ENCODE data around the gene SPOCK1.
"Not testable (repeated sequence)": the region's sequence is repeated elsewhere in the genome, so short reads cannot be mapped to it uniquely, and the experiment has no call there.

Gene SPOCK1

DNA sequence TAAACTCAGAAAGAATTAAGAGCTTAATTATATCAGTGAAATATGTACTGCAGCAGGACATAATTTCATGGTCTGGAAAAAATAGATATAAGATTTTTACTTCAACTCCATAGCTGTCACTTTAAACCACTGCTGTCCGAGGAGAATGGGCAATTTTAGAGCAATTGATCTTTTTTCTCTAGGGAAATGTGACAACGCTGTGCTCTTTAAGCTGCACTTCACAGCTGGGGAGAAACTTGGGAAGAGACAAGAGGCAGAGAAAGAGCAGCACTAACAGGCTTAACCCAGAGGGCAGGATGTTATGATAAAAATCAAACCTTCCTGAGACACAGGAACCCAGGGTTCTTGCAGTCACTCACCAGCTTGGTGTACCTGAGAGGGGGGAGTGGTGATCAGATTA is 92.0 kb downstream of the SPOCK1 start:
- no peaks in the 10 kb centered on the region for H3K36me3 Mint-ChIP-seq
- H3K27ac Mint-ChIP-seq: no peak overlapping the region
- no peaks in the 10 kb centered on the region for H3K27me3 Mint-ChIP-seq
- no peaks in the 10 kb centered on the region for H3K4me1 Mint-ChIP-seq
- no peaks in the 10 kb centered on the region for H3K9me3 Mint-ChIP-seq
- CTCF ChIA-PET: interaction anchor here (0.8 kb wide), 1 partner anchor 17 kb away, joined by 3 read pairs; no protein-coding TSS in a partner anchor
- DNase-seq: no peak
- H3K4me3 Mint-ChIP-seq: no peak overlapping the region

DNA sequence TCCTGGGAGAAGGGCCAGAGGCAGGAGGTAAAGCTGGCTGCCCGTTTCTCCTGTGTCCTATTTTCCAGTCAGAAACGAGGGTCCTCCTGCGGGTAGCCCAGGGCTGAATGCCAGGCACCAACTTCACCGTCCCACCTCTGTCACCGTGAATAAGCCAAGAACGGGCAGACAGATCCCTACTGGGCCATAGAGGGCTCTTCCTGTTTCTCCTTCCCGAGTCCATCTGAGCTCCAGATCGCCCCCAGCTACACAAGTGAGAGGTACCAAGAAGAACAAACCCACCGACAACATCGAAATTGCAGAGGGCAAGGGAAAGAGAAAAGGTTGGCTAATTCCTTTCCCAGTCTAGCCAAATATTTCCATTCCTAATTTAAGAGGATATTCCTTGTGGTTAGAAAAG is 93.7 kb downstream of the SPOCK1 start:
- H3K4me3 Mint-ChIP-seq: no peak overlapping the region

DNA sequence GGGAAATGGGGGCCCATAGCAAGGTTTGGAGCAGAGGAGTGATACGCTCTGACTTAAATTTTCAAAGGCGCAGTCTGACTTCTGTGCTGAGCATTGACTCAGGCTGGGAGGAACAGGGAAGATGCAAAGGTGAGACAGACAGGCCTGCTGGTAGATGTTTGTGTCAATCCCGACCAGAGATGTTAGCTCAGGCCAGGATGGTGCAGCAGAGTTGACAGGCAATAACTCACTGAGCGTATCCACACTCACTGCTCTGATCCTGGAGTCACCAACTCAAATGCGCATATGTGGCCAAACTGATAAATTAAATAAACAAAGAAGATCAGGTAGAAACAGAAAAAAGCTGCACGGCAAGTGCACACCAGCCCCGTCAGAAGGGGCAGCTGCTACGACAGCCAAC is 95.3 kb downstream of the SPOCK1 start:
- H3K4me1 Mint-ChIP-seq: no peaks in the 10 kb centered on the region
- H3K4me3 Mint-ChIP-seq: no peak overlapping the region
- no peaks in the 10 kb centered on the region for H3K36me3 Mint-ChIP-seq
- DNase-seq: no peak
- no peaks in the 10 kb centered on the region for H3K27me3 Mint-ChIP-seq
- H3K9me3 Mint-ChIP-seq: no peaks in the 10 kb centered on the region
- CTCF ChIA-PET: no interaction called here
- H3K27ac Mint-ChIP-seq: no peak overlapping the region

More for the DNA sequence above, 93.7 kb downstream of the SPOCK1 start:
- Mint-ChIP-seq H3K4me1 (no peaks in the 10 kb centered on the region), H3K27me3 (no peaks in the 10 kb centered on the region), H3K9me3 (no peaks in the 10 kb centered on the region), H3K36me3 (no peaks in the 10 kb centered on the region), H3K27ac (no peak overlapping the region)
- CTCF ChIA-PET: no interaction called here
- DNase-seq: no peak

DNA sequence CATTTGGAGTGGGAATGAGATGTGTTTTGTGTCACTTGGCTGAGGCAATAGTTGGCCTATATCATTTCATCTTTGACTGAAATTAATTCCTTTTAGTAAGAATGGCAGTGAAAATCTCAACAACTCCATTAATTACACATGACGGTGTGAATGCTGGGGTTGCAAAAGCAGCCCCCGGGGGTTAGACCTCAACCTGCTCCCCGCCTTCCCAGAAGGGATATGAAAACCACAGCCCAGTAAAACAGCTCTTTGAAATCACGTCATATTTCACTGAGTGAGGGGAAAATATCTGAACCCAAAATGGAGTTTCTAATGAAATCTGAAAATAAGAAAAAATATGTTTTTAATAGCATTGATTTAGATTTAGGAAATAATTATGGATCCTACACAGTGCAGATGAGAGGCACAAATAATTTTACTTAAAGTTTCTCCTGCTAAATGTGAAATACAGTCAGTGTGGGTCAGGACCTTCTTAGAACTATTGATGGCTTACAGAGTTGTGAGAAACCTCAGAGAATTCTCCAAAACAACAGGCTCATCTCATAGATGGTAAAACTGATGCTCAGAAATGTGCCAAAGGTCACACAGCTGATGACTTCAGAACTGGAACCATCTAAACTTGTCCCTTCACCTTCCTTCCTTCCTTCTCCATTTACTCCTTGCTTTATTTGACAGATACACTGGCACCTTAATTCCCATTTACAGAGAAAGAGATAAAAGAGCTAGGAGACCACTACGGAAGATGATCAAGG is 96.5 kb downstream of the SPOCK1 start:
- no peak overlapping the region for H3K4me3 Mint-ChIP-seq
- H3K27me3 Mint-ChIP-seq: no peaks in the 10 kb centered on the region
- no peak overlapping the region for H3K27ac Mint-ChIP-seq
- DNase-seq: no peak
- H3K36me3 Mint-ChIP-seq: no peaks in the 10 kb centered on the region
- no peaks in the 10 kb centered on the region for H3K9me3 Mint-ChIP-seq
- H3K4me1 Mint-ChIP-seq: no peaks in the 10 kb centered on the region
- CTCF ChIA-PET: no interaction called here

DNA sequence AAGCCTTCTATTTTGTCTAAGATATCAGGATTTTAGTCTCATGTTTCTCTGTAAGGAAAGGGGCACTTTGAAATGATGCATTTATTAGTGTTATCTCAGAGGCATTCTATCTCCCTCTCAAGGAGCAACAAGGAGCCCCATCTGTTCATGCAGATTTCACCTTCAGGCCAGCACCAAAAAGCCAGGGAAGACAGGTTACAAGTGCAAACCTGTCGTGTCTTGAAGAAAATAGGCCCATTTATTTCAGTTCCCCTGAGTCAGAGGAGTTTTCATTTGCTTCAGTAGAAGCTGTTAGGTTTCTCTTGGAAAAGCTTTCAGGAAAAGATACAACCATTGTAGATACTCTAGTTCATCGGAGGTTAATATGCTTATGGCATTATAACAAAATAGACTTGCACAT is 97.2 kb downstream of the SPOCK1 start:
- Mint-ChIP-seq H3K27me3 (no peaks in the 10 kb centered on the region), H3K9me3 (no peaks in the 10 kb centered on the region), H3K4me1 (no peaks in the 10 kb centered on the region), H3K27ac (no peak overlapping the region), H3K36me3 (no peaks in the 10 kb centered on the region), H3K4me3 (no peak overlapping the region)
- DNase-seq: no peak
- CTCF ChIA-PET: no interaction called here

DNA sequence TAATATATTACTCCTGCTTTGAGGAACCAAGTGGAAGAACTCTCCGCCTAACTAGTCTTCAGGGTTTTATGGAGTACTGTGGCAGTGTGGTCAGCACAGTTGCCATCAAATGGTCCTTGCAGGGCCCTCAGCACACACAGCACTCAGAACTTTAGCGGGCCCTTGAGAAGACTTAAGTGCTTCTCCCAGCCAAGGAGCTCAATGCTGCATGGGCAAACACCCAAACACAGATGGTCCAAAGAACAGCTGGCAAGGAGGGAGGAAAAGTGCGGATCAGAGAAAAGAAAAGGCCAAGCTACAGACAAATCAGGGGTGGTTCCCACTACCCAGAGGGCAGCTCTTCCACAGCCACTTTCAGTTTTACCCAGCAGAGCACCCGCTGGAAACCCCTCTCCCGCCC is 98.6 kb downstream of the SPOCK1 start:
- no peak for DNase-seq
- Mint-ChIP-seq H3K4me3 (no peak overlapping the region), H3K4me1 (no peaks in the 10 kb centered on the region), H3K27me3 (no peaks in the 10 kb centered on the region), H3K27ac (no peak overlapping the region), H3K36me3 (no peaks in the 10 kb centered on the region), H3K9me3 (no peaks in the 10 kb centered on the region)
- CTCF ChIA-PET: no interaction called here

DNA sequence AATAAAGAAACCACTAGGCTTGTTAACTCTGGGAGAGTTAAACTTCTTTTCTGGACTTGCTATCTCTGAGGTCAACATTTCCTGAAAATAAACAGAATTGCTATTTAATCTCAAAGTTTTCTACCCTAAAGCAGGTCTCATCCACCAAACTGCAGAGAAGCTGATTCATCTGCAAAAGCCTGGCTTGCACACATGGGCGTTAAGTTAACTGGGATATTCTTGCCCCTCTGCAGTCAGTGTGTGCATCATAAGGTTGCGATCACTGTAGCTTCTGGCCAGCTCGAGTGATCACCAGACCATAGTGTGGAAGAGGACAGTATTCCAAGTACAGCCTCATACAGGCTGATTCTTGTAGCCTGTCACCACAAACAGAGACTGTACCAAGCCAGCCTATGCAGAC is 99.2 kb downstream of the SPOCK1 start:
- H3K27me3 Mint-ChIP-seq: no peaks in the 10 kb centered on the region
- CTCF ChIA-PET: no interaction called here
- DNase-seq: no peak
- H3K36me3 Mint-ChIP-seq: no peaks in the 10 kb centered on the region
- no peak overlapping the region for H3K4me3 Mint-ChIP-seq
- no peak overlapping the region for H3K27ac Mint-ChIP-seq
- no peaks in the 10 kb centered on the region for H3K9me3 Mint-ChIP-seq
- H3K4me1 Mint-ChIP-seq: no peaks in the 10 kb centered on the region

DNA sequence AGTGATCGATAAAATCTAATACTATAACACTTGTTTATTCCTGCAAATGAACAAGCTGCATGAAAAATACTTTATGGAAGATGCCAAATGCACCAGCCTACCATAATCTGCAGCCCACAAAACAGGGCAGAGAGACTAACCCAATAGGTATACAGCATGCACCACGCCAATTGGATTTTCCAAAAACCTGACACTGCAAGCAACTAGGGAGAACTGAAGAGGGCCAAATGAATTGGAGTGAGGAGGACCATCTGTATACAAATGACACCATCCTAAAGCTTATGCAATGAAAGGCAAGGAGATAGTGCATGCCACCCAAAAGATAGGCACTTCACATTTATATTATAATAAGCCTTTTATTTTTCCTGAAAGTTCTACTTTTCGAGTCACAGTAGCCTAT is 100.4 kb downstream of the SPOCK1 start:
- Mint-ChIP-seq H3K27me3 (no peaks in the 10 kb centered on the region), H3K36me3 (no peaks in the 10 kb centered on the region), H3K4me3 (no peak overlapping the region), H3K9me3 (no peaks in the 10 kb centered on the region), H3K4me1 (no peaks in the 10 kb centered on the region), H3K27ac (no peak overlapping the region)
- DNase-seq: no peak
- CTCF ChIA-PET: no interaction called here

DNA sequence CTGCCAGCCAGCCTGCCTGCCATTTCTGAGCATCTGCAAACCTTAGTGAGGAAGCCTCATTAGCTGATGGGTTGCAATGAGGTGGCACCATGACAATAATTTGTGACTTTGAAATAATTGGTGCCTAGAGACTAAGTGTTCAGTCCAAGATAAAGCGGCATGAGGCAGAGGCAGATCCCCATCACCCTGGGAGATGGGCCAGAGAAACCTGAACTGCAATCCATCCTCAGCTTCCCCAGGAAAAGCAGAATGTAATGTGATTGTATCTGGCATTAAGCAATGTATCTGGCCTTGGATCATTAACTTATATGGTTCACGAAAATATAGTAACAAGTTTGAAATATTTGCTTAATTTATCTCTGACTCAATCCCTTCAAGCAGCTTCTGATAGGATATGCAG is 101.0 kb downstream of the SPOCK1 start:
- H3K36me3 Mint-ChIP-seq: no peaks in the 10 kb centered on the region

DNA sequence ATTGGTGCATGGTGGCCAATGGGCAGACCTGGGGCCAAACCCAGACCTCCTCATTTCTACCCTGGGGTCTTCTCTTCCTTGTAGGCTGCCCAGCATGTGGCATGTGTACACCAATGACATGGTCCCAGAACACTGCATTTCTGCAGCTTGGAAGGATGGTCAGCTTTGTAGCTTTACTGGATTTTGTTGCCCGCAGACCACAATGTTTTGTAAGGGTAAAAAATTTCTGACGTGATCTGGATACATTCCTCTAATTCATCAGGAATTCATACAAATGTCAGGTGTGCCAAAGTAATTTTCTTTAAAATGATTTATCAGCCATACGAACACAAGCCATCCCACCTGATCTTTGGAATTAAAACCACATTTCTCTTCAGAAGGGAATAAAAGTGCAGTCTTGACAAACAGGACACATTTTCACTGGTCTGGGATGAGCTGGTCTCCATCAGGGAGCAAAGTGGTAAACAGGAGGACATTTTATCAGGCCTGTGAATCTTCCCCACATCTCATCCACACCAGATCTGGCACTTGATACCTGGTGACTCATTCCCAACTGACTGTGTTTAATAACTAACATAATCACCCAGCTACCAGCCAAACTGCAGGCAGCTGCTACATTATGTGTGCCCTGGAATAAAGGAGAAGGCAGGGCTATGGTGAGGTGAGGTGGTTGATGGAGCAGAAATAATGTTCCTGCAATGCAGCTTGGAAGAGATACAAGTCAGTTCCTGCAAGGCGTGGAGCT is 103.9 kb downstream of the SPOCK1 start:
- no peaks in the 10 kb centered on the region for H3K9me3 Mint-ChIP-seq
- H3K36me3 Mint-ChIP-seq: no peaks in the 10 kb centered on the region
- H3K27ac Mint-ChIP-seq: no peak overlapping the region
- CTCF ChIA-PET: no interaction called here
- H3K4me1 Mint-ChIP-seq: no peaks in the 10 kb centered on the region
- no peak for DNase-seq
- no peak overlapping the region for H3K4me3 Mint-ChIP-seq
- H3K27me3 Mint-ChIP-seq: no peaks in the 10 kb centered on the region

More for the DNA sequence above, 101.0 kb downstream of the SPOCK1 start:
- no peak for DNase-seq
- no peak overlapping the region for H3K4me3 Mint-ChIP-seq
- H3K27ac Mint-ChIP-seq: no peak overlapping the region
- CTCF ChIA-PET: no interaction called here
- no peaks in the 10 kb centered on the region for H3K4me1 Mint-ChIP-seq
- no peaks in the 10 kb centered on the region for H3K27me3 Mint-ChIP-seq
- no peaks in the 10 kb centered on the region for H3K9me3 Mint-ChIP-seq

DNA sequence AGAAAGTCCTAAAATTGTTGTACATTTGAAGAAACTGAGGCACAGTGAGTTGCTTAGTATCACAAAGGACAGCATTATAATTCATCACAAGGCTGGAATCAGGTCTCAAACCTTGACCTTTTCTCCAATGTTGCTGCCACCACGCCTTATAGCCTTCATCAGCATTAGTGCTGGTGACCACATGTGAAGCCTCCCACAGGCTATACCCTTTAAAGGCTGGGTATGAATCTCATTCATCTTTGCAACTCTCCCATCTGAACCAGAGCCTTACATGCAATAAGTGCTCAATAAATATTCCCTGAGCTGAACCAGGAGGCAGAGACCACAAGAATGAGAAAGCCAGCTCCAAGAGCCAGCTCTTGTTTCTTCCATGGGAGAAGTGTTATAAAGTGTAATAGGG is 104.7 kb downstream of the SPOCK1 start:
- H3K36me3 Mint-ChIP-seq: no peaks in the 10 kb centered on the region
- CTCF ChIA-PET: no interaction called here
- no peak overlapping the region for H3K4me3 Mint-ChIP-seq
- DNase-seq: no peak
- no peaks in the 10 kb centered on the region for H3K9me3 Mint-ChIP-seq
- H3K27me3 Mint-ChIP-seq: no peaks in the 10 kb centered on the region
- H3K4me1 Mint-ChIP-seq: no peaks in the 10 kb centered on the region
- no peak overlapping the region for H3K27ac Mint-ChIP-seq

DNA sequence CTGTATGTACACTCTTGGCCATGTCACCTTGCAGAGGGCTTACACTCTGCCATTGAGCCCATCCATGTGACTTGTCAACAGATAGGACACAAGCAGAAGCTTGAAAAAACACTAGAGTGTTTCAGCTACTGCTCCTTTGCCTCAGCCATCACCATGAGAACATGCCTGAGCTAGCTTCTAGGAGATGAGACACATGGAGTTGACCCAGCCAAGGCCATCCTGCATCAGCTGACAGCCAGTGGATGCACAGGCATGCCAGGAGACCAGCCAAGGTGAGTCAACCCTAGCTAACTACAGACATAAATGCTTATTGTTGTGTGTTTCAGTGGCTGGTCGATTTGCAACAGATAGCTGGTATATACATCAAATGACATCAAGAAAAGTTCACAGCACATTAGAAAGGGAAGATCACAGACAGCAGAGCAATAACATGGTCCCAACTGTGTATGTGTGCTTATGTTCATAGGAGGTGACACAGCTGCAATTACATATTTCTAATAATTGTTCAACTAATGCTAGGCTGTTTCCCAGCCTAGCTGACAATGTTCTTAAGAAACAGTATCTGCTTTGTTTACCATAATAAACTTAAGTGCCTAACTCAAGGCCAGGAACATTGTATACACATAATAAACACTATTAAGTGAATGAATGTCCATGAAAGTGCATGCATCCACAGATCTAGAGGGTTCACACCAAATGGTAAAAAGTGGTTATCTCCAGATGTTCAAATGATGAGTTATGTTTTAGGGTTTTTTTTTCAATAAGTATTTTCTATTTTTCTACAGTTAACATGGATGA is 105.7 kb downstream of the SPOCK1 start:
- no peaks in the 10 kb centered on the region for H3K4me1 Mint-ChIP-seq
- no peak overlapping the region for H3K27ac Mint-ChIP-seq
- H3K27me3 Mint-ChIP-seq: no peaks in the 10 kb centered on the region
- no peaks in the 10 kb centered on the region for H3K9me3 Mint-ChIP-seq
- CTCF ChIA-PET: no interaction called here
- DNase-seq: no peak
- no peak overlapping the region for H3K4me3 Mint-ChIP-seq
- H3K36me3 Mint-ChIP-seq: no peaks in the 10 kb centered on the region

DNA sequence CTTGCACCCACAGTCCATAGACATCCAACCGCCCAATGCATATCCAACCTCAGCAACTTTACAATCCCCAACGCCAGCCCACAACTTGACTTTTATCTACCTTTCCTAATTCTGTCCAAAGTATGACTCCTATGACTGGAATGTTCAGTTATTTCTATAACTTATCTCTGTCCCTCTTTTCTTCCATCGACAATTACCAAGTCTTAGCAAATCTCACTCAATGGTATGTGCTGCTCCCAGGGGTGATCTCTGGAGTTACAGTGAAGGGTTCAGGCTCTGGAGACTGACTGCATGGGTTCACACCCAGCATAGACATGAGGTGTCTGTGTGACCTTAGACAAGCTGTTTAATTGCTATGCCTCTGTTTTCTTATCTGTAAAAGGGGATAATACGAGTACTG is 106.9 kb downstream of the SPOCK1 start:
- Mint-ChIP-seq H3K27ac (no peak overlapping the region), H3K9me3 (no peaks in the 10 kb centered on the region), H3K36me3 (no peaks in the 10 kb centered on the region), H3K27me3 (no peaks in the 10 kb centered on the region), H3K4me1 (no peaks in the 10 kb centered on the region), H3K4me3 (no peak overlapping the region)
- CTCF ChIA-PET: no interaction called here
- no peak for DNase-seq

DNA sequence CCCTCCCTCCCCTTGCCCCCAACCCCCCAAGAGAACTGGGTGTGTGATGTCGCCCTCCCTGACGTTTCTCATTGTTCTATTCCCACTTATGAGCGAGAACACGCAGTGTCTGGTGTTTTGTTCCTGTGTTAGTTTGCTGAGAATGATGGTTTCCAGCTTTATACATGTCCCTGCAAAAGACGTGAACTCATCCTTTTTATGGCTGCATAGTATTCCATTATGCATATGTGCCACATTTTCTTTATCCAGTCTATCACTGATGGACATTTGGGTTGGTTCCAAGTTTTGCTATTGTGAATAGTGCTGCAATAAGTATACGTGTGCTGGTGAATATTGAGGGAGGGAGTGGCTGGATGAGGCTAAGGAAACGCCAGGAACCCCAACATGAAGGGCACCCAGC is 108.1 kb downstream of the SPOCK1 start:
- H3K4me1 Mint-ChIP-seq, DNase-seq, H3K9me3 Mint-ChIP-seq, H3K4me3 Mint-ChIP-seq, H3K27ac Mint-ChIP-seq, CTCF ChIA-PET, H3K27me3 Mint-ChIP-seq, H3K36me3 Mint-ChIP-seq: not testable (repeated sequence)

DNA sequence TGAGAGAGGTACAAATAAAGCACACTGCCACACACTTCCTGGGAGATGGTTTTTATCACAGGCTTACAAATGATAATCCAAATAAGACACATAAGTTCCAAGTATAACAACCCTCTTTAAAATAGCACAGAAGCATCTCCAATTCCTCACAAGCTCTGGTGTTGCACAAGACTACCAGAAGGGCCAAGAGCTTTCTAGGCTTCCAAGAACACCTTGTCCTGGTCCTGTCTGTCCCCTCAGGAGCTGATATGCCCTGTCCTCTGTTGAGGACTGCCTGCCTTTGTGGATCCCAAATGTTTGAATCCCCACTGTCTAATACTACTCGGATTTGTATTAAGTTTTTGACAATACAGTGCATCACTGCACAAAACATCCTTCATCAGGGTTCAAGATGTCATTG is 110.1 kb downstream of the SPOCK1 start:
- no peaks in the 10 kb centered on the region for H3K27me3 Mint-ChIP-seq
- CTCF ChIA-PET: interaction anchor here (0.6 kb wide), 1 partner anchor 112 kb away, joined by 4 read pairs; no protein-coding TSS in a partner anchor
- no peak for DNase-seq
- H3K27ac Mint-ChIP-seq: no peak overlapping the region
- H3K4me1 Mint-ChIP-seq: no peaks in the 10 kb centered on the region
- no peak overlapping the region for H3K4me3 Mint-ChIP-seq
- no peaks in the 10 kb centered on the region for H3K9me3 Mint-ChIP-seq
- no peaks in the 10 kb centered on the region for H3K36me3 Mint-ChIP-seq

Measured in activated naive CD4-positive, alpha-beta T cell treated with anti-CD3 and anti-CD28 coated beads, Interleukin-2, amount 10 ng/mL, durations not matched to agents 7 days and 5 days (primary cell).